HepG2 (cell line): ENCODE results near the gene CLIC3. TPM values are rescaled to one million over a fixed set of nuclear protein-coding genes. Genes with fewer than 3 reads are reported as not detected.

Experiments
- ARNT ChIP-seq: fragments of 450-650 bp; IDR thresholded peaks from 2 replicates; pipeline ENCODE4 v1.6.1; 2017
- NFE2L2 ChIP-seq: fragments of 150-350 bp; IDR thresholded peaks from 2 replicates; pipeline ENCODE4 v1.6.1; 2014; ENCODE audit warnings: low read length
- NRL ChIP-seq: sonication (generic); formaldehyde crosslinking; IDR thresholded peaks from 2 replicates; pipeline ENCODE4 v1.5.0; 2020; ENCODE audit warnings: missing genetic modification reagents, mild to moderate bottlenecking, moderate library complexity, borderline replicate concordance
- RFXAP ChIP-seq: sonication (generic); formaldehyde crosslinking; IDR thresholded peaks from 2 replicates; pipeline ENCODE4 v1.4.0; 2020; ENCODE audit warnings: missing genetic modification reagents, borderline replicate concordance
- YEATS4 ChIP-seq: sonication (generic); formaldehyde crosslinking; IDR thresholded peaks from 2 replicates; pipeline ENCODE4 v1.4.0; 2020; ENCODE audit warnings: missing genetic modification reagents, borderline replicate concordance
- ZNF430 ChIP-seq: sonication (generic); formaldehyde crosslinking; IDR thresholded peaks from 2 replicates; pipeline ENCODE4 v1.9.0; 2021; ENCODE audit warnings: mild to moderate bottlenecking, missing genetic modification reagents
- ZNF468 ChIP-seq: sonication (generic); formaldehyde crosslinking; IDR thresholded peaks from 2 replicates; pipeline ENCODE4 v1.8.0; 2022; ENCODE audit warnings: mild to moderate bottlenecking, moderate library complexity, missing genetic modification reagents
- ZNF598 ChIP-seq: sonication (generic); formaldehyde crosslinking; IDR thresholded peaks from 2 replicates; pipeline ENCODE4 v1.5.1; 2020; ENCODE audit warnings: mild to moderate bottlenecking, missing genetic modification reagents, borderline replicate concordance
- ZNF788 ChIP-seq: sonication (generic); formaldehyde crosslinking; IDR thresholded peaks from 2 replicates; pipeline ENCODE4 v1.5.0; 2020; ENCODE audit warnings: mild to moderate bottlenecking, missing genetic modification reagents, borderline replicate concordance
- polyA plus RNA-seq, 8 experiments: library from polyadenylated mRNA; depleted of rRNA in 3 of 8; stranded (reverse) in 7 of 8; unstranded in 1 of 8; fragments of >200 nt; fragmentation: Illumina TruSeq in 4 of 8; extraction: Trizol in 4 of 8; gene quantifications; 2 replicates each; pipeline versions ENCODE4 v1.2.1 to v1.2.3, GENCODE V29; 2011 to 2016; ENCODE audit warnings: low read depth in 4 of 8, missing spikeins in 1 of 8, mixed read lengths in 1 of 8; ENCODE audit not compliant: insufficient read depth in 1 of 8
- total RNA-seq, 5 experiments: library from RNA; depleted of rRNA; stranded (reverse); fragments of >200 nt; fragmentation: Illumina TruSeq; extraction: Trizol; gene quantifications; 2 replicates each; pipeline ENCODE4 v1.2.3, GENCODE V29; 2016; ENCODE audit warnings: low read depth in 1 of 5
- TF ChIP-seq, protein P1 (sequence below): sonication (generic); formaldehyde crosslinking; IDR thresholded peaks from 2 replicates; pipeline ENCODE4 v1.4.0; 2020; ENCODE audit warnings: missing genetic modification reagents, borderline replicate concordance
- TF ChIP-seq, protein P2 (sequence below): IDR thresholded peaks from 2 replicates; pipeline ENCODE4 v1.6.1; 2016; ENCODE audit warnings: mild to moderate bottlenecking
- TF ChIP-seq, protein P3 (sequence below): IDR thresholded peaks from 2 replicates; pipeline ENCODE4 v1.6.1; 2018; ENCODE audit warnings: missing genetic modification reagents

Gene CLIC3
- total and polyA plus RNA-seq, 2 of the 13 experiments (the other 11 are each of a cell fraction or from before 2014, with no cell fraction given): 0.51 to 1.5 TPM

DNA sequence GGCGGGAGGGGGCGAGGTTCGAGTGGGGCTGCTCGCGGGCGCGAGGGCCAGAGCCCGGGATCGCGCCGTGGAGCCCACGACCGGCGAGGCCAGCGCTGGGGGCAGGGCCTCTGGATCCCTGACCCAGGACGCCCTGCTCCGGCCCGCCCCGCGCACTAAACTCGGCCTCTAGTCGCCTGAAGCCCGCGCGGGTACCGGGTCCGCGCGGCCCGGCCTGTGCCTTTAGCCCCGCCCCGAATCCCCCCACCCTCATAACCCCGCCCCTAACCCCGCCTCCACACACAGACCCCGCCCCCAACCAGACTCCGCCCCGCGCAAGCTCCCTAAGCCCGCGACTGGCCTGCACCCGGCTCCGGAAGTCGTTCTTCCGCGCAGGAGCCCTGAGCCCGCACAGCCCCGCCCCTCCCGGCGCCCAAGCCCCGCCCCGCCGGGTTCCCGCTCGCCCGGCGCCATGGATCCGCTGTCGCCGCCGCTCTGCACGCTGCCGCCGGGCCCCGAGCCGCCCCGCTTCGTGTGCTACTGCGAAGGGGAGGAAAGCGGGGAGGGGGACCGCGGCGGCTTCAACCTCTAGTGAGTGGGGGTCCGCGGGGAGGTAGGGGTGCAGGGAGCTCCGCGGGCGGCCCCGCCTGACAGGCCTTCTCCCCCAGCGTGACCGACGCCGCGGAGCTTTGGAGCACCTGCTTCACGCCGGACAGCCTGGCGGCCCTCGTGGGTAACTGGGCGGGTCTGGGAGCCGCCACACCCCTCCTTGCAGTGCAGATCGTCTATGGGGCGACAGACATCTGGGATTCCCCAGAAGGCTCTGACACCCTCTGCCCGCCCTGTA is 4.2 kb downstream of the CLIC3 start, which contains the start of gene PAXX (continued):
- TF ChIP-seq, protein P1, sequence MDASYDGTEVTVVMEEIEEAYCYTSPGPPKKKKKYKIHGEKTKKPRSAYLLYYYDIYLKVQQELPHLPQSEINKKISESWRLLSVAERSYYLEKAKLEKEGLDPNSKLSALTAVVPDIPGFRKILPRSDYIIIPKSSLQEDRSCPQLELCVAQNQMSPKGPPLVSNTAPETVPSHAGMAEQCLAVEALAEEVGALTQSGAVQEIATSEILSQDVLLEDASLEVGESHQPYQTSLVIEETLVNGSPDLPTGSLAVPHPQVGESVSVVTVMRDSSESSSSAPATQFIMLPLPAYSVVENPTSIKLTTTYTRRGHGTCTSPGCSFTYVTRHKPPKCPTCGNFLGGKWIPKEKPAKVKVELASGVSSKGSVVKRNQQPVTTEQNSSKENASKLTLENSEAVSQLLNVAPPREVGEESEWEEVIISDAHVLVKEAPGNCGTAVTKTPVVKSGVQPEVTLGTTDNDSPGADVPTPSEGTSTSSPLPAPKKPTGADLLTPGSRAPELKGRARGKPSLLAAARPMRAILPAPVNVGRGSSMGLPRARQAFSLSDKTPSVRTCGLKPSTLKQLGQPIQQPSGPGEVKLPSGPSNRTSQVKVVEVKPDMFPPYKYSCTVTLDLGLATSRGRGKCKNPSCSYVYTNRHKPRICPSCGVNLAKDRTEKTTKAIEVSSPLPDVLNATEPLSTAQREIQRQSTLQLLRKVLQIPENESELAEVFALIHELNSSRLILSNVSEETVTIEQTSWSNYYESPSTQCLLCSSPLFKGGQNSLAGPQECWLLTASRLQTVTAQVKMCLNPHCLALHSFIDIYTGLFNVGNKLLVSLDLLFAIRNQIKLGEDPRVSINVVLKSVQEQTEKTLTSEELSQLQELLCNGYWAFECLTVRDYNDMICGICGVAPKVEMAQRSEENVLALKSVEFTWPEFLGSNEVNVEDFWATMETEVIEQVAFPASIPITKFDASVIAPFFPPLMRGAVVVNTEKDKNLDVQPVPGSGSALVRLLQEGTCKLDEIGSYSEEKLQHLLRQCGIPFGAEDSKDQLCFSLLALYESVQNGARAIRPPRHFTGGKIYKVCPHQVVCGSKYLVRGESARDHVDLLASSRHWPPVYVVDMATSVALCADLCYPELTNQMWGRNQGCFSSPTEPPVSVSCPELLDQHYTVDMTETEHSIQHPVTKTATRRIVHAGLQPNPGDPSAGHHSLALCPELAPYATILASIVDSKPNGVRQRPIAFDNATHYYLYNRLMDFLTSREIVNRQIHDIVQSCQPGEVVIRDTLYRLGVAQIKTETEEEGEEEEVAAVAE (CRISPR knock-in tag): no peak
- TF ChIP-seq NFE2L2 (no peak), NRL (CRISPR knock-in tag) (no peak; the same call in 1 of the 2 replicates), ZNF598 (CRISPR knock-in tag) (peak; percentile 42; the same call in 1 of the 2 replicates), YEATS4 (CRISPR knock-in tag) (peak; percentile 46; the same call in 1 of the 2 replicates), RFXAP (CRISPR knock-in tag) (peak; percentile 66; the same call in 1 of the 2 replicates), ZNF788 (no peak), ARNT (no peak), ZNF468 (CRISPR knock-in tag) (0 out of 2 replicates have a peak, but pooled peaks have one; percentile 33), ZNF430 (peak; percentile 75)
- TF ChIP-seq, protein P2, sequence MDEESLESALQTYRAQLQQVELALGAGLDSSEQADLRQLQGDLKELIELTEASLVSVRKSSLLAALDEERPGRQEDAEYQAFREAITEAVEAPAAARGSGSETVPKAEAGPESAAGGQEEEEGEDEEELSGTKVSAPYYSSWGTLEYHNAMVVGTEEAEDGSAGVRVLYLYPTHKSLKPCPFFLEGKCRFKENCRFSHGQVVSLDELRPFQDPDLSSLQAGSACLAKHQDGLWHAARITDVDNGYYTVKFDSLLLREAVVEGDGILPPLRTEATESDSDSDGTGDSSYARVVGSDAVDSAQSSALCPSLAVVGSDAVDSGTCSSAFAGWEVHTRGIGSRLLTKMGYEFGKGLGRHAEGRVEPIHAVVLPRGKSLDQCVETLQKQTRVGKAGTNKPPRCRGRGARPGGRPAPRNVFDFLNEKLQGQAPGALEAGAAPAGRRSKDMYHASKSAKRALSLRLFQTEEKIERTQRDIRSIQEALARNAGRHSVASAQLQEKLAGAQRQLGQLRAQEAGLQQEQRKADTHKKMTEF (CRISPR knock-in tag): no peak
- TF ChIP-seq, protein P3, sequence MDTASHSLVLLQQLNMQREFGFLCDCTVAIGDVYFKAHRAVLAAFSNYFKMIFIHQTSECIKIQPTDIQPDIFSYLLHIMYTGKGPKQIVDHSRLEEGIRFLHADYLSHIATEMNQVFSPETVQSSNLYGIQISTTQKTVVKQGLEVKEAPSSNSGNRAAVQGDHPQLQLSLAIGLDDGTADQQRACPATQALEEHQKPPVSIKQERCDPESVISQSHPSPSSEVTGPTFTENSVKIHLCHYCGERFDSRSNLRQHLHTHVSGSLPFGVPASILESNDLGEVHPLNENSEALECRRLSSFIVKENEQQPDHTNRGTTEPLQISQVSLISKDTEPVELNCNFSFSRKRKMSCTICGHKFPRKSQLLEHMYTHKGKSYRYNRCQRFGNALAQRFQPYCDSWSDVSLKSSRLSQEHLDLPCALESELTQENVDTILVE (CRISPR knock-in tag): peak; percentile 33; the same call in 1 of the 2 replicates
